HEK293 (cell line): ENCODE data around the gene CMPK1.
A peak's percentile ranks its signal among the peaks of the same experiment; 100 is the strongest.
"Not testable (repeated sequence)": the region's sequence is repeated elsewhere in the genome, so short reads cannot be mapped to it uniquely, and the experiment has no call there.

ENCODE experiments used
- CTCF ChIA-PET: fragments of 350-600 bp; formaldehyde crosslinking; extraction: SDS; loops from one replicate; lab custom pipeline; 2021; ENCODE audit warnings: antibody characterized with exemption; lab: Yijun Ruan, JAX
- POLR2A ChIA-PET: fragments of 300-600 bp; formaldehyde crosslinking; extraction: SDS; loops from one replicate; lab custom pipeline; 2020; ENCODE audit warnings: antibody characterized with exemption, inconsistent platforms; lab: Yijun Ruan, JAX
- H3K27ac ChIP-seq: fragments of 200-500 bp; sonication (Bioruptor generic); 2 replicates; pipeline ENCODE4 v1.5.1; 2014; ENCODE audit warnings: low read depth, low read length, control low read depth, inconsistent platforms; ENCODE audit errors: extremely low read depth
- H3K36me3 ChIP-seq, 2 experiments: fragments of 200-500 bp in 1 of 2; sonication (Bioruptor generic) in 1 of 2; 1 replicate in 1 of 2; 2 replicates in 1 of 2; pipeline ENCODE4 v1.5.1; 2014 to 2017; ENCODE audit warnings: inconsistent platforms in 2 of 2, low read length in 2 of 2; ENCODE audit not compliant: control insufficient read depth in 2 of 2, insufficient read depth in 1 of 2
- H3K4me1 ChIP-seq: fragments of 200-500 bp; sonication (Bioruptor generic); 2 replicates; pipeline ENCODE4 v1.5.1; 2014; ENCODE audit warnings: mild to moderate bottlenecking, low read length, inconsistent platforms; ENCODE audit not compliant: control insufficient read depth, insufficient read depth
- H3K4me3 ChIP-seq: 2 replicates; pipeline ENCODE4 v1.5.1; 2011; ENCODE audit warnings: low read depth, mild to moderate bottlenecking, control low read depth, low read length, moderate library complexity
- H3K9me3 ChIP-seq: fragments of 200-500 bp; sonication (Bioruptor generic); 2 replicates; pipeline ENCODE4 v1.5.1; 2014; ENCODE audit warnings: low read depth, low read length, inconsistent platforms; ENCODE audit not compliant: control insufficient read depth, insufficient read depth
- ATF2 ChIP-seq: fragments of 450-650 bp; formaldehyde crosslinking; IDR thresholded peaks from 2 replicates; pipeline ENCODE4 v1.5.1; 2016; ENCODE audit warnings: missing biosample characterization, missing genetic modification characterization, low read depth
- ELK4 ChIP-seq: IDR thresholded peaks from 2 replicates; pipeline ENCODE4 v1.6.1; 2011; ENCODE audit warnings: mild to moderate bottlenecking, low read depth, low read length, borderline replicate concordance
- FEZF1 ChIP-seq: fragments of 450-650 bp; formaldehyde crosslinking; IDR thresholded peaks from 2 replicates; pipeline ENCODE4 v1.5.1; 2016; ENCODE audit warnings: missing biosample characterization, missing genetic modification characterization
- GLIS2 ChIP-seq: fragments of 450-650 bp; formaldehyde crosslinking; IDR thresholded peaks from 2 replicates; pipeline ENCODE4 v1.5.1; 2016; ENCODE audit warnings: missing biosample characterization, missing genetic modification characterization
- INSM2 ChIP-seq: fragments of 450-650 bp; formaldehyde crosslinking; IDR thresholded peaks from 2 replicates; pipeline ENCODE4 v1.5.1; 2016; ENCODE audit warnings: missing biosample characterization, missing genetic modification characterization
- ZBTB17 ChIP-seq: fragments of 450-650 bp; formaldehyde crosslinking; IDR thresholded peaks from 2 replicates; pipeline ENCODE4 v1.5.1; 2016; ENCODE audit warnings: missing biosample characterization, missing genetic modification characterization
- ZBTB6 ChIP-seq: fragments of 450-650 bp; formaldehyde crosslinking; IDR thresholded peaks from 2 replicates; pipeline ENCODE4 v1.5.1; 2017; ENCODE audit warnings: missing biosample characterization, missing genetic modification characterization
- ZFHX2 ChIP-seq: fragments of 450-650 bp; formaldehyde crosslinking; conservative IDR thresholded peaks from 2 replicates; pipeline ENCODE4 v1.5.1; 2016; ENCODE audit warnings: missing biosample characterization, missing genetic modification characterization
- ZNF112 ChIP-seq: fragments of 450-650 bp; formaldehyde crosslinking; IDR thresholded peaks from 2 replicates; pipeline ENCODE4 v1.5.0; 2017; ENCODE audit warnings: missing biosample characterization, missing genetic modification characterization
- ZNF140 ChIP-seq: fragments of 450-650 bp; formaldehyde crosslinking; IDR thresholded peaks from 2 replicates; pipeline ENCODE4 v1.5.1; 2016; ENCODE audit warnings: missing biosample characterization, missing genetic modification characterization
- ZNF223 ChIP-seq: fragments of 450-650 bp; formaldehyde crosslinking; IDR thresholded peaks from 2 replicates; pipeline ENCODE4 v1.5.1; 2016; ENCODE audit warnings: missing biosample characterization, missing genetic modification characterization
- ZNF26 ChIP-seq: fragments of 450-650 bp; formaldehyde crosslinking; IDR thresholded peaks from 2 replicates; pipeline ENCODE4 v1.5.1; 2016; ENCODE audit warnings: missing biosample characterization, missing genetic modification characterization
- ZNF354C ChIP-seq: fragments of 450-650 bp; formaldehyde crosslinking; IDR thresholded peaks from 2 replicates; pipeline ENCODE4 v1.5.1; 2016; ENCODE audit warnings: missing biosample characterization, missing genetic modification characterization, low read depth, borderline replicate concordance
- ZNF473 ChIP-seq: fragments of 450-650 bp; formaldehyde crosslinking; IDR thresholded peaks from 2 replicates; pipeline ENCODE4 v1.5.1; 2017; ENCODE audit warnings: missing biosample characterization, missing genetic modification characterization
- ZNF48 ChIP-seq: fragments of 450-650 bp; formaldehyde crosslinking; IDR thresholded peaks from 2 replicates; pipeline ENCODE4 v1.5.1; 2016; ENCODE audit warnings: missing biosample characterization, missing genetic modification characterization
- ZNF670 ChIP-seq: fragments of 450-650 bp; formaldehyde crosslinking; IDR thresholded peaks from 2 replicates; pipeline ENCODE4 v1.5.1; 2016; ENCODE audit warnings: missing biosample characterization, missing genetic modification characterization, low read depth
- ZNF747 ChIP-seq: fragments of 450-650 bp; formaldehyde crosslinking; IDR thresholded peaks from 2 replicates; pipeline ENCODE4 v1.5.1; 2016; ENCODE audit warnings: missing biosample characterization, missing genetic modification characterization

Gene CMPK1

GRCh38 chr1:47313915-47314664 lies 19.5 kb upstream of the CMPK1 start, which contains the start of gene STIL (continued):
- TF ChIP-seq ZNF26 (tag by site-specific recombination), result no peak
- TF ChIP-seq ZFHX2 (tag by site-specific recombination), result no peak
- no peak for TF ChIP-seq ZNF48 (tag by site-specific recombination)
- no peak for TF ChIP-seq ZNF140 (tag by site-specific recombination)

GRCh38 chr1:47317841-47318240 lies 15.7 kb upstream of the CMPK1 start:
- Histone ChIP-seq H3K4me3 (no peak overlapping the region), H3K27ac (no peak overlapping the region), H3K4me1 (no peaks in the 10 kb centered on the region; the same call in 1 of the 2 replicates), H3K9me3 (no peaks in the 10 kb centered on the region), H3K36me3 (no peaks in the 10 kb centered on the region)
- POLR2A ChIA-PET, result interaction anchor here (0.6 kb wide), 1 partner anchor 592 kb away, joined by 3 read pairs; no protein-coding TSS in a partner anchor
- TF ChIP-seq ATF2 (tag by site-specific recombination) (no peak), ZNF140 (tag by site-specific recombination) (no peak), ELK4 (no peak), ZNF473 (no peak), ZNF112 (tag by site-specific recombination) (no peak), ZNF223 (no peak), ZNF354C (tag by site-specific recombination) (no peak), ZNF747 (tag by site-specific recombination) (no peak), GLIS2 (tag by site-specific recombination) (no peak)
- CTCF ChIA-PET, result interaction anchor here (0.5 to 2.3 kb wide), 11 partner anchors 8 to 139 kb away, joined by 3 to 20 read pairs (median 4); partner anchors contain the start of gene CMPK1

- CTCF ChIA-PET, result interaction anchor here (0.6 kb wide), 1 partner anchor 41 kb away, joined by 3 read pairs; no protein-coding TSS in a partner anchor
- H3K36me3 ChIP-seq, POLR2A ChIA-PET, H3K4me1 ChIP-seq, H3K27ac ChIP-seq, H3K9me3 ChIP-seq, H3K4me3 ChIP-seq: not testable (repeated sequence)
Observed at GRCh38 chr1:47319968-47320367, 13.6 kb upstream of the CMPK1 start.

GRCh38 chr1:47323599-47324031 lies 10.0 kb upstream of the CMPK1 start:
- Histone ChIP-seq H3K9me3 (no peaks in the 10 kb centered on the region), H3K27ac (no peak overlapping the region), H3K4me3 (no peak overlapping the region), H3K36me3 (no peaks in the 10 kb centered on the region), H3K4me1 (no peaks in the 10 kb centered on the region; the same call in 1 of the 2 replicates)
- no peak for TF ChIP-seq ZNF670 (tag by site-specific recombination)
- TF ChIP-seq FEZF1, result peak; percentile 44; the same call in 1 of the 2 replicates
- TF ChIP-seq INSM2 (tag by site-specific recombination), result no peak
- peak; percentile 56; the same call in 1 of the 2 replicates for TF ChIP-seq ZBTB17 (tag by site-specific recombination)
- 0 out of 2 replicates have a peak, but pooled peaks have one; percentile 12 for TF ChIP-seq ZBTB6
- CTCF ChIA-PET, result interaction anchor here (0.6 to 2.3 kb wide), 2 partner anchors 9 to 129 kb away, joined by 4 to 9 read pairs; partner anchors contain the start of gene CMPK1
- POLR2A ChIA-PET, result interaction anchor here (0.6 to 4.5 kb wide), 4 partner anchors 9 to 144 kb away, joined by 3 to 32 read pairs (median 8); partner anchors contain the start of genes CMPK1 and STIL
